H1 (cell line): ENCODE data around the gene LMX1B. TPM values are rescaled to one million over a fixed set of nuclear protein-coding genes. Genes with fewer than 3 reads are reported as not detected.

Experiments used
- CTCF ChIA-PET: fragments of 300-600 bp; sonication (Branson Sonifier 250); formaldehyde crosslinking; loops from one replicate; lab custom pipeline; 2021; ENCODE audit not compliant: partially characterized antibody; lab: Charles Lee
- POLR2A ChIA-PET: fragments of 300-600 bp; sonication (Branson Sonifier 250); formaldehyde crosslinking; loops from one replicate; lab custom pipeline; 2021; ENCODE audit warnings: inconsistent platforms; ENCODE audit not compliant: partially characterized antibody; lab: Charles Lee
- DNase-seq, 2 experiments: peaks; one replicate each; pipeline versions ENCODE4 v3.0.0 to v3.0.0-alpha.2; 2010 to 2022; ENCODE audit warnings: low spot score in 2 of 2, low read depth in 1 of 2, mixed read lengths in 1 of 2
- FAIRE-seq: peaks from 2 replicates; lab custom pipeline; 2011; peaks lifted over from hg19 to GRCh38; lab: Jason Lieb, UNC
- H2AFZ ChIP-seq: 2 replicates; pipeline ENCODE4 v1.8.1; 2012; ENCODE audit warnings: low read length, inconsistent platforms
- H2AK5ac ChIP-seq: 2 replicates; pipeline ENCODE4 v1.6.1; 2013; ENCODE audit warnings: low read depth, low read length
- H2BK120ac ChIP-seq: replicated peaks from 2 replicates; pipeline ENCODE3; 2013; ENCODE audit warnings: low read depth, low read length, inconsistent platforms
- H2BK12ac ChIP-seq: 2 replicates; pipeline ENCODE4 v1.6.1; 2013; ENCODE audit warnings: low read depth, low read length
- H2BK15ac ChIP-seq: 2 replicates; pipeline ENCODE4 v1.6.1; 2013; ENCODE audit warnings: low read length
- H2BK20ac ChIP-seq: 2 replicates; pipeline ENCODE4 v1.6.1; 2013; ENCODE audit warnings: low read length
- H2BK5ac ChIP-seq: 2 replicates; pipeline ENCODE4 v1.6.1; 2013; ENCODE audit warnings: low read depth, low read length
- H3K14ac ChIP-seq: 2 replicates; pipeline ENCODE4 v1.6.1; 2013; ENCODE audit warnings: inconsistent platforms; ENCODE audit not compliant: insufficient read length
- H3K18ac ChIP-seq: 2 replicates; pipeline ENCODE4 v1.6.1; 2013; ENCODE audit warnings: low read length; ENCODE audit errors: extremely low read depth
- H3K23ac ChIP-seq: 2 replicates; pipeline ENCODE4 v1.6.1; 2013; ENCODE audit warnings: inconsistent platforms; ENCODE audit not compliant: insufficient read length
- H3K23me2 ChIP-seq: 2 replicates; pipeline ENCODE4 v1.6.1; 2013; ENCODE audit warnings: low read depth, low read length
- H3K27ac ChIP-seq: 2 replicates; pipeline ENCODE4 v1.6.1; 2011; ENCODE audit warnings: low read depth, low read length, inconsistent platforms
- H3K27me3 ChIP-seq, 4 experiments: replicated peaks in 1 of 4; 1 replicate in 1 of 4; 2 replicates in 3 of 4; pipeline versions ENCODE4 v1.6.1 to v1.8.1; 2011 to 2013; ENCODE audit warnings: low read length in 3 of 4, mild to moderate bottlenecking in 3 of 4, inconsistent platforms in 2 of 4, mixed read lengths in 2 of 4, moderate library complexity in 1 of 4; ENCODE audit not compliant: control insufficient read depth in 3 of 4, insufficient read depth in 3 of 4; ENCODE audit errors: extremely low read depth in 1 of 4
- H3K36me3 ChIP-seq, 4 experiments: 2 replicates each; pipeline versions ENCODE4 v1.6.1 to v1.8.1; 2011 to 2013; ENCODE audit warnings: mild to moderate bottlenecking in 4 of 4, low read length in 3 of 4, moderate library complexity in 2 of 4, control low read depth in 1 of 4, inconsistent platforms in 1 of 4; ENCODE audit not compliant: insufficient read depth in 4 of 4, control insufficient read depth in 2 of 4
- H3K4ac ChIP-seq: replicated peaks from 2 replicates; pipeline ENCODE3; 2013; ENCODE audit warnings: low read length, low read depth, mixed read lengths, inconsistent platforms; ENCODE audit not compliant: insufficient read length
- H3K4me1 ChIP-seq, 4 experiments: replicated peaks in 1 of 4; 1 replicate in 1 of 4; 2 replicates in 3 of 4; pipeline versions ENCODE4 v1.6.1 to v1.8.1; 2011 to 2013; ENCODE audit warnings: low read length in 3 of 4, inconsistent platforms in 2 of 4, mixed read lengths in 1 of 4; ENCODE audit not compliant: insufficient read depth in 4 of 4, control insufficient read depth in 3 of 4
- H3K4me2 ChIP-seq, 2 experiments: 2 replicates each; pipeline versions ENCODE4 v1.6.1 to v1.8.1; 2011 to 2013; ENCODE audit warnings: low read depth in 2 of 2, low read length in 2 of 2, control low read depth in 1 of 2, inconsistent platforms in 1 of 2, mild to moderate bottlenecking in 1 of 2; ENCODE audit not compliant: insufficient read depth in 1 of 2
- H3K4me3 ChIP-seq, 4 experiments: fragments of 200-600, 300-600 bp in 1 of 4; sonication (generic), shearing (Covaris generic), sonication (Bioruptor Twin) in 1 of 4; 2 replicates each; pipeline versions ENCODE4 v1.5.1 to v1.8.1; 2011 to 2016; ENCODE audit warnings: low read length in 4 of 4, low read depth in 3 of 4, control low read depth in 2 of 4, inconsistent platforms in 2 of 4, mild to moderate bottlenecking in 2 of 4, mixed read lengths in 1 of 4, moderate library complexity in 1 of 4; ENCODE audit not compliant: insufficient read depth in 2 of 4; ENCODE audit errors: extremely low read depth in 1 of 4
- H3K56ac ChIP-seq: replicated peaks from 2 replicates; pipeline ENCODE3; 2013; ENCODE audit warnings: low read depth, mild to moderate bottlenecking, mixed read lengths, low read length, inconsistent platforms; ENCODE audit not compliant: insufficient read length
- H3K79me1 ChIP-seq: 2 replicates; pipeline ENCODE4 v1.6.1; 2013; ENCODE audit warnings: low read depth, low read length, control low read depth
- H3K79me2 ChIP-seq, 2 experiments: 2 replicates each; pipeline versions ENCODE4 v1.6.1 to v1.8.1; 2012 to 2013; ENCODE audit warnings: low read length in 2 of 2, mild to moderate bottlenecking in 2 of 2, inconsistent platforms in 1 of 2; ENCODE audit not compliant: insufficient read depth in 2 of 2, control insufficient read depth in 1 of 2
- H3K9ac ChIP-seq, 4 experiments: replicated peaks in 1 of 4; 1 replicate in 1 of 4; 2 replicates in 3 of 4; pipeline versions ENCODE4 v1.6.1 to v1.8.1; 2011 to 2013; ENCODE audit warnings: low read depth in 3 of 4, low read length in 3 of 4, control low read depth in 2 of 4, mild to moderate bottlenecking in 2 of 4, moderate library complexity in 2 of 4, inconsistent platforms in 1 of 4; ENCODE audit errors: extremely low read depth in 1 of 4
- H3K9me3 ChIP-seq, 2 experiments: 2 replicates each; pipeline versions ENCODE4 v1.6.1 to v1.8.1; 2012 to 2013; ENCODE audit warnings: mild to moderate bottlenecking in 2 of 2, moderate library complexity in 2 of 2, control low read depth in 1 of 2, inconsistent platforms in 1 of 2, low read depth in 1 of 2, low read length in 1 of 2, mixed read lengths in 1 of 2; ENCODE audit not compliant: insufficient read depth in 2 of 2
- H4K20me1 ChIP-seq, 2 experiments: replicated peaks in 1 of 2; 2 replicates each; pipeline versions ENCODE3 to v1.8.1; 2011 to 2013; ENCODE audit warnings: inconsistent platforms in 2 of 2, low read length in 2 of 2, mild to moderate bottlenecking in 1 of 2; ENCODE audit not compliant: insufficient read depth in 2 of 2, control insufficient read depth in 1 of 2
- H4K5ac ChIP-seq: 2 replicates; pipeline ENCODE4 v1.6.1; 2013; ENCODE audit warnings: low read length, low read depth, mixed read lengths, inconsistent platforms; ENCODE audit not compliant: insufficient read length
- H4K8ac ChIP-seq: 2 replicates; pipeline ENCODE4 v1.8.0; 2013; ENCODE audit warnings: mild to moderate bottlenecking, moderate library complexity, low read length, inconsistent platforms; ENCODE audit not compliant: insufficient read depth; ENCODE audit errors: extremely low read depth
- H4K91ac ChIP-seq: replicated peaks from 2 replicates; pipeline ENCODE3; 2013; ENCODE audit warnings: low read length, mixed read lengths, inconsistent platforms; ENCODE audit not compliant: insufficient read length
- ATF3 ChIP-seq: IDR thresholded peaks from 2 replicates; pipeline ENCODE4 v1.6.1; 2011; ENCODE audit warnings: low read depth, mild to moderate bottlenecking, low read length; ENCODE audit not compliant: insufficient read depth
- KDM1A ChIP-seq: fragments of 200-600, 300-600 bp; sonication (generic); IDR thresholded peaks from 2 replicates; pipeline ENCODE4 v1.7.1; 2016; ENCODE audit warnings: mild to moderate bottlenecking, low read length, borderline replicate concordance
- WGBS, 2 experiments: shearing (Covaris generic) in 1 of 2; methylation state at CpG; one replicate each; pipeline versions ENCODE4 v1.1.6 to v1.1.7; 2013 to 2015; ENCODE audit warnings: low lambda C conversion rate in 2 of 2, mixed read lengths in 2 of 2, inconsistent platforms in 1 of 2, low coverage in 1 of 2, missing lambda C conversion rate in 1 of 2; ENCODE audit not compliant: insufficient replicate concordance in 2 of 2, insufficient coverage in 1 of 2, insufficient read length in 1 of 2; ENCODE audit errors: extremely low coverage in 1 of 2, missing lambda C conversion rate in 1 of 2; 5-methylcytosine and 5-hydroxymethylcytosine counted together
- polyA plus RNA-seq, 7 experiments: library from polyadenylated mRNA; depleted of rRNA in 3 of 7; stranded (reverse) in 5 of 7; unstranded in 2 of 7; fragments of >200 nt in 5 of 7; fragments of 200-250 nt in 2 of 7; gene quantifications; 1 replicate in 5 of 7; 2 replicates in 1 of 7; 4 replicates in 1 of 7; pipeline versions ENCODE4 v1.2.1 to v1.2.3, GENCODE V29; 2011 to 2013; ENCODE audit warnings: missing spikeins in 2 of 7, mixed read lengths in 2 of 7
- total RNA-seq: library from RNA; stranded (reverse); fragmentation: NEBNext Ultra II Directional; extraction: Animal tissue kit (Norgen Biotek cat#: 25700); gene quantifications from 2 replicates; pipeline ENCODE4 v1.2.1, GENCODE V29; 2021

LMX1B gene
- total and polyA plus RNA-seq, 2 of the 8 experiments (the other 6 are each of a cell fraction or from before 2014, with no cell fraction given), result 0.09 to 0.37 TPM

DNA sequence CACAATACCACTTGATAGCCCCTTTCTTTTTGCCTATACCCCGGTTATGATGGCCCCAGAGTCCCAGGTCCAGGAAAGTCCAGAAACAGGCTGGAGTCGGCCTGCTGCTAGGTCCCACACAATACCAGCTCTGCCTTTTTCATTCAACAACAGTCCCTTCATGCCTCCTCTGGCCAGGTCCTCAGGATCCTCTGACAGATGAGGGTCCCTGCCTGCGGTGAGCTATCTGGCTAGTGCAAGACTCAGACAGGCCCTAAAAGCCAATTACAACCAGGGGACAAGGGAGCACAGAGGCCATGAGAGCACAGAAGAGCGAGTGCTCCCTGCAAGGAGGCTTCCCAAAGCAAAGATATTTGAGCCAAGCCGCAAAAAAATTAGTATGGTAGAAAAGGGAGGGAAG is 106.3 kb downstream of the LMX1B start:
- H3K14ac ChIP-seq, result no peak overlapping the region
- peaks cover 13% of the 10 kb centered on the region; the same call in 1 of the 2 replicates for H3K23me2 ChIP-seq
- H2BK15ac ChIP-seq, result no peak overlapping the region; the same call in 1 of the 2 replicates
- H2BK20ac ChIP-seq, result no peak overlapping the region
- 79% methylated on average over 5 of the region's 5 CpGs; no CpG with 5 or more reads in 1 of the 2 experiments for WGBS, 2 experiments
- H3K27me3 ChIP-seq, result peaks cover 3 to 26% (median 20%) of the 10 kb centered on the region in 4 experiments
- peak overlapping the region; percentile 25; a peak in 1 of 4 replicates for H3K4me2 ChIP-seq
- FAIRE-seq (no peak), DNase-seq (no peak)
- H3K18ac ChIP-seq, result peak overlapping the region; percentile 84
- peak overlapping the region; percentile 90 for H2BK12ac ChIP-seq
- no peak overlapping the region for H3K23ac ChIP-seq
- peak overlapping the region; percentile 60 for H3K4ac ChIP-seq
- peaks cover 0 to 2% of the 10 kb centered on the region in 2 experiments for H4K20me1 ChIP-seq
- peaks cover 7 to 15% (median 12%) of the 10 kb centered on the region in 4 experiments for H3K4me1 ChIP-seq
- ChIA-PET POLR2A (interaction anchor here (1.9 kb wide), 1 partner anchor 50 kb away, joined by 4 read pairs; no protein-coding TSS in a partner anchor), CTCF (interaction anchor here (1.1 to 4.1 kb wide), 7 partner anchors 10 to 85 kb away, joined by 3 to 45 read pairs (median 6); partner anchors contain the start of gene ZBTB43)
- H3K27ac ChIP-seq, result peak overlapping the region; percentile 51; the same call in 1 of the 2 replicates
- H3K79me1 ChIP-seq, result no peaks in the 10 kb centered on the region
- no peaks in the 10 kb centered on the region for H3K36me3 ChIP-seq
- no peaks in the 10 kb centered on the region for H3K9me3 ChIP-seq
- H3K4me3 ChIP-seq, result no peak overlapping the region
- no peak overlapping the region for H3K56ac ChIP-seq
- H2AFZ ChIP-seq, result no peak overlapping the region
- no peaks in the 10 kb centered on the region for H3K79me2 ChIP-seq
- peak overlapping the region; percentile 40; the same call in 1 of the 2 replicates for H2BK5ac ChIP-seq
- H3K9ac ChIP-seq, result peak overlapping the region in 1 of 4 experiments; percentile 17; a peak in 2 of 7 replicates
- H4K5ac ChIP-seq, result peak overlapping the region; percentile 45
- H4K8ac ChIP-seq, result no peak overlapping the region
- no peak overlapping the region for H4K91ac ChIP-seq
- H2AK5ac ChIP-seq, result no peak overlapping the region
- H2BK120ac ChIP-seq, result no peak overlapping the region
- TF ChIP-seq KDM1A, result no peak
- TF ChIP-seq ATF3, result no peak
